Stimulated activated naive CD8-positive, alpha-beta T cell treated with anti-CD3 and anti-CD28 coated beads, Interleukin-15, amount 100 ng/mL, for 72 hours (primary cell): ENCODE results near the gene KIAA1958.

Experiments used
- ATAC-seq: fragments of 150-1000 bp; cut with Tn5 transposase; 2 replicates; pipeline ENCODE4 v1.10.0; 2021; ENCODE audit warnings: mild to moderate bottlenecking, moderate library complexity
- DNase-seq, 2 donors: peaks; one replicate each; pipeline ENCODE4 v3.0.0; 2021 to 2022
- H3K27ac Mint-ChIP-seq, 2 donors: one replicate each; pipeline ENCODE4 v1.8.0; 2022; ENCODE audit warnings: mild to moderate bottlenecking in 2 of 2, mixed read lengths in 2 of 2, moderate library complexity in 2 of 2
- H3K27me3 Mint-ChIP-seq: one replicate; pipeline ENCODE4 v1.8.0; 2022; ENCODE audit warnings: mixed read lengths
- H3K4me1 Mint-ChIP-seq: one replicate; pipeline ENCODE4 v1.8.0; 2022; ENCODE audit warnings: mild to moderate bottlenecking, mixed read lengths
- H3K4me3 Mint-ChIP-seq, 2 donors: one replicate each; pipeline ENCODE4 v1.8.0; 2022; ENCODE audit warnings: mild to moderate bottlenecking in 2 of 2, mixed read lengths in 2 of 2, moderate library complexity in 1 of 2
- H3K9me3 Mint-ChIP-seq, 2 donors: one replicate each; pipeline ENCODE4 v1.8.0; 2022; ENCODE audit warnings: mixed read lengths in 2 of 2

KIAA1958 gene

GRCh38 chr9:112717661-112718331 is 231.2 kb downstream of the KIAA1958 start, which contains the start of gene INIP:
INIP (minus strand) TSS chr9:112718117; CDS start chr9:112716485, 1,632 bp downstream.
- Mint-ChIP-seq H3K4me1 (peaks cover 42% of the 10 kb centered on the region), H3K9me3 (no peaks in the 10 kb centered on the region)
- ATAC-seq = peak; percentile 94

More at GRCh38 chr9:112717661-112718331, 231.2 kb downstream of the KIAA1958 start, which contains the start of gene INIP:
- peak; percentile 97 to 99 for DNase-seq
- Mint-ChIP-seq H3K27ac (peak within 1 kb of the TSS; percentile 95), H3K4me3 (peak within 1 kb of the TSS; percentile 87 to 92), H3K27me3 (no peaks in the 10 kb centered on the region)
